Right ventricle myocardium inferior (tissue), 1 donor: ENCODE data around the gene HNRNPLL. TPM values are rescaled to one million over a fixed set of nuclear protein-coding genes. Genes with fewer than 3 reads are reported as not detected.

Source experiments
- ATAC-seq: fragments of 200-7000 bp; cut with Tn5 transposase; one replicate; pipeline ENCODE4 v1.9.1; 2020; ENCODE audit warnings: mild to moderate bottlenecking, moderate library complexity
- DNase-seq: peaks from one replicate; pipeline ENCODE4 v3.0.0; 2021; ENCODE audit errors: missing footprints
- intact Hi-C: fragments of 100-400 bp; cut with DNase I; formaldehyde crosslinking; loops from one replicate; pipeline ENCODE4 v1.11.0; 2022
- total RNA-seq: library from RNA; stranded (reverse); fragmentation: NEBNext Ultra II Directional; extraction: Animal tissue kit (Norgen Biotek cat#: 25700); gene quantifications from one replicate; pipeline ENCODE4 v1.2.1, GENCODE V29; 2021
- donor health status: DM: no; HTN: yes; CAD: no; lungs with severe emphysema.

HNRNPLL gene
- total RNA-seq, 1 donor from 2014 or later, result 22.5 TPM

DNA sequence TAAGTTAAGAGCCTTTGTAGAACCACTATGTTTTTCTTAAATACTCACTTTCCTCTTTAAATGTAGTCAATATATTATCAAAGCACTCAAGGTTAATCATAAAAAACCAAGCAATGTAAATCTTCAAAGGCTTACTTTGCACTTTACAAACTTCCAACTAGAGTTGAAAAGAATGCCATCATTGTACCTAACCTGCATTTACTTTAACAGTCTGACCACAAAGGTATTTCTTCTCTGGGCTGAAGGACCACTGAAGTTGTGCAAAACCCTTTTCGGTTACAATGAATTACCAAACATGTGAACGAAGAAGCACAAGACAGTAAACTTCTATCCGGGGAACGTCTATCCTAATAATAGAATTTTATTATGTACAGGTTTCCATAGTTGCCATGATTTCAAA is 3.0 kb downstream of the HNRNPLL start:
- intact Hi-C loops, result no loop called here
- DNase-seq (no peak), ATAC-seq (no peak)

DNA sequence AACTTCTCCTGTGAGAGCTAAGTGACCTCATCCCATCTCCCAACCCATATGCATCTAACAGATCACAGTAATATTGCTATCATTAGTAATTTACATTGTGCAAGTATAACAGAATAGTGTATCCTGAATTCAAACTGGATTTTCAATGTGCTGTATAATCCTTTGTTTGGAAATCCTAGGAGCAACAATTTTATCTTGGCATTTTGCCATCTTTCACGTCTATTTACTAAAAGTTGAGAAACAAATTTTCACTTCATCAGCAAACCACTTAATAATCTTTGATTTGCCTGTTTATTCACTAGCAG is 3.8 kb downstream of the HNRNPLL start:
- DNase-seq (no peak), ATAC-seq (no peak)
- intact Hi-C loops, result no loop called here

DNA sequence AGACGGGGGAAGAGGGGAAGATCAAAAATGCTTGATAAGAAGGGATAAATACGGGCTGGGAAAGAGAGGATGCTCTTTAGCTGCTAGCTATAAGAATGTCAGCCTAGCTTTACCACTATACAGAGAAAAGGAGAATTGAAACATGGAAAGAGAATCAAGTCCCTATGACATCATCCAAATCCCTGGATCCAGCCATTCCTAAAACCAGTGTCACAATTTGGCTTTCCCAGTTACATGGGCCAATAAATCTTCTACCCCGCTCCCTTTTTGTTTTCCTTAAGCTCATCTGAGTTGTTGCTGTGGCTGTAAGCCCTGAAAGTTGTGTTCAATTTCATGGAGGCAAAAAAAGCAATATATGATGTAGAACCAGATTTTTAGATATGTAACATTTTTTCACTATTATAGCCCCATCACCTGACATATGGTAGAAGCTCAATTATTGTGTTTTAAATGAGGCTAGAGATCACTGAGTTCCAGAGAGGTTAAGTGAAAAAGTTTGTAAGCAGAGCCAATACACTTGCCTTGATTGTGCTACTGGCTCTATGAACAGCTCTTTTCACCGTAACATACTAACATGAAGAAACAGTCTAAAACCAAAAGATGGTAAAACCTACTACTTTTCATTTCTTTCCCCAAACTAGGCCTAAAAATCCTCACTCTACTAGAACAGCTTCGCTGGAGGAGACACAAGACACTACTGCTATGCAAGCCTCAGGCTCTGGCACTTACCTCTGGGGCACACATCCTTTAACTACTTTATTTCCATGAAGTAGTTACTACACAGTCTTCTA is 4.3 kb downstream of the HNRNPLL start:
- ATAC-seq (no peak), DNase-seq (no peak)
- intact Hi-C loops, result no loop called here

DNA sequence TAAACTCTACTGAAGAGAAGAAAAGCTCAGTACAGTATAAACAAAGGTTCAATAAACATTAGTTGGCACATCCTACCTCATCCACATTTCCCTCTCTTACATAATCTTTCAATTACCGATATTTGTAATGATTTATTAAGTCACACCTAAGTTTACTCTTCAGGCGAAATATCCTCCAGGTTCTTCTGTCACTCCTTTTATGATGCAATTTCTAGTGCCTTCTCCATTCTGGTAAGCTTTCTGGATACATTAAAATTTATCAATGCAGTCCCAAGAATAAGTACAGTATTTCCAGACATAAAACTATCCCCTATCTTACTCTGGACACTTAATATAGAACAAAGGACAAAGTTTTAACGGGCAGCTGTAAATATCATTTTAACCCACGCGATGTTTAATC is 5.6 kb downstream of the HNRNPLL start:
- DNase-seq, result no peak
- no peak for ATAC-seq
- intact Hi-C loops, result no loop called here

DNA sequence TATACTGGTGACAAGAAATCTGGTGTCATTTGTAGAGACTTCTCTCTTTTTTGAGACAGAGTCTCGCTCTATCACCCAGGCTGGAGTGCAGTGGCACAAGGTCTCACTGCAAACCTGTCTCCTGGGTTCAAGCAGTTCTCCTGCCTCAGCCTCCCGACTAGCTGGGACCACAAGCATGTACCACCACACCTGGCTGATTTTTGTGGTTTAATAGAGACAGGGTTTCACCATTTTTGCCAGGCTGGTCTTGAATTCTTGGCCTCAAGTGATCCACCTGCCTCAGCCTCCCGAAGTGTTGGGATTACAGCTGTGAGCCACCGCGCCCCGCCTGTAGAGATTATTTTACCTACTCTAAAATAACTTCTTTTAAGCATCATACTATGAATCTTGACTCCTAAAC is 6.5 kb downstream of the HNRNPLL start:
- DNase-seq (no peak), ATAC-seq (no peak)

DNA sequence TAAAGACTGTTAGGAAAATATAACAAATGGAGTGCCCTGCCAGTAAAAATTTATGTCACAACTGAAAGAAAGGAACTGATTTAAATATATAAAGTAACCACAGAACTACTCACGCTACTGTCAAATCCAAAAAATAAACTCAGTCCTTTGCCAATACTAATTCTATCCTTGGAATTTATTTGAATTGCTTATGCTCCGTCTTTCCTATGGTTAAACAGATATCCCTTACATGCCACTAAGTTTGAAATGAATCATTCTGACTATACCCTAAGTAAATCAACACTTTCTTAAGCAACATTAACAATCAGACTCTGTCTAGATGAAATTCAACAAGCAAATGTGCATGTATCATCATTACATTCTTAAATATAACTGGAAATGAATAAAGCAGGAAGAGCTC is 9.8 kb downstream of the HNRNPLL start:
- ATAC-seq (no peak), DNase-seq (no peak)
- intact Hi-C loops, result no loop called here

More for the DNA sequence above, 6.5 kb downstream of the HNRNPLL start:
- intact Hi-C loops, result no loop called here

DNA sequence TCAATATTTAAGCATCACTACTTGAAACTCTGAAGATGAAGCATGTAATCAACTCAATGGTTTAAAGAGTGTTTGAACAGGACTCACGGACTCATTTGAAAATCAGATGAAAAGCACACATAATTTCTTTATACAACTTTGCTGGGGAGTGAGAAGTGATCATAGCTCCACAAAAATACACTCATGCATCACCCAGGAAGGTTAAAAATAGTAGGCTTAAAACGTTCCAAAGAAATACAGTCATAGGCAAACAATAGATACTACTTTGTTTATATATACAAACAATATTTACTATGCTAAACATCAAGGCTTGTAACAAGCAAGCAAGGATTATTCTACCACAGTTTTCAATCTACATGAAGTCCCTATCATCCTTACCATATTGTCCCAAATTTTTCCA is 11.6 kb downstream of the HNRNPLL start:
- intact Hi-C loops, result no loop called here
- peak; percentile 54 for ATAC-seq
- no peak for DNase-seq

DNA sequence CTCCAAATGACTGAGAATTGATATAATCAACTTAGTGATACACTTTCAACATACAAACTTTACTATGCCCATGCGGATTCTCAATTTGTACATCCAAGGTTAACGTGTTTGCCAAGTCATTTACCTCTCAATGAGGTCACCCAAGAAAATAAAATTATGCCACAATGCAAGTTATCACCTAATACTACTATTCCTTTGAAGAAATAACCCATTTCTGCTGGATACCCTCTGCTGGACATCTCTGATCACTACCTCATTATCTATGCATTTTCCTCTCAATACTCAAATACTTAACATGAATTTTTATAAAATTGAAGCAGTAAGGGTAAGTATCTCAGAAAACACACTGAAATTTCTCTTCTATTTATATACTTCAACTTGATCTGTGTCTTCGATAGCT is 12.7 kb downstream of the HNRNPLL start:
- intact Hi-C loops, result no loop called here
- ATAC-seq, result no peak

DNA sequence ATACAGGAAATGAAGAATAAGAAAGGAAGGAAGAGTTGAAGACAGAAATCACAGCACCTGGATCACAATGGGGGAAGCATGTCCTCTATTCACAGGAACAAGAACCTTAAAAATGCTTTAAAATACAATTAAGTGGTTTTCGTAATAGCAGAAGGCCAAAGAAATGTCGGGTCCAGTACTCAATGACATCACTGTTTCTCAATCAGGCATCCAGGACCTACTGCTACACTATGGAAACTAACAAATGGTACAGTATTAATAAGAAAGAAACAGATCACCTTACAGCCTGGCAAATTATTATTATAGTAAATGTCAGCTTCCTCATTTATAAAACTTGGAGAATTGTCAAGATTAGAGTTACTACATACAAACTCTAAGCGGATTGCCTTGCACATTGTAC is 15.8 kb downstream of the HNRNPLL start:
- ATAC-seq (no peak), DNase-seq (no peak)
- intact Hi-C loops, result no loop called here

More for the DNA sequence above, 12.7 kb downstream of the HNRNPLL start:
- DNase-seq, result no peak

DNA sequence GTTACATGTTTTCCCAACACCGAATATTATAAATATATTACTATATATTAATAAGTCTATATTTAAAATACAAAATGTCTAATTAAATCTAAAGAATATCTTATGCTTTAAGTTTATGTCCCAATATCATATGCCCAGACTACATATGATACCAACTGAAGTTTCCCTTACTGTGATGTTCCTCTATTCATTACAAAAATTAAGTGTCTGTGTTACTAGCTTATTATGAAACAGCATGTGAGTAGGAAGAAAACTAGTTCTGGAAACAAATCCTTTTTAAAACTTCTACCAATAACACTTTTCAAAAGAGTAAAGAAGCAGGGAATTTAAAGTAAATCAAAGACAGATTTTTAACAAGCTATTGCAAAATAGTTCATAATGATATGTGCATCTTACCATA is 17.8 kb downstream of the HNRNPLL start:
- intact Hi-C loops, result no loop called here

DNA sequence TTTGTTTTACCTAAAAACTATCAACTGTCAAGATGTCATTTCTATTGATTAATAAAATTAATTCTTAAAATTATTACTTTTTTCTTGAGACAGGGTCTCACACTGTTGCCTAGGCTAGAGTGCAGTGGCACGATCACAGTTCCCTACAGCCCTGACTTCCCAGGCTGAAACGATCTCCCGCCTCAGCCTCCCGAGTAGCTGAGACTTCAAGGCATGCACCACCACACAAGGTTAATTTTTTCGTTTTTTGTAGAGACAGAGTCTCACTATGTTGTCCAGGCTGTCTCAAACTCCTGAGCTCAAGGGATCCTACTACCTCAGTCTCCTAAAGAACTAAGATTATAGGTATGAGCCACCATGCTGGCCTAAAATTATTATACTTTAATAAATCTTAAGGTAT is 18.7 kb downstream of the HNRNPLL start:
- no peak for DNase-seq
- intact Hi-C loops, result no loop called here
- ATAC-seq, result no peak

More for the DNA sequence above, 17.8 kb downstream of the HNRNPLL start:
- ATAC-seq, result no peak
- no peak for DNase-seq

DNA sequence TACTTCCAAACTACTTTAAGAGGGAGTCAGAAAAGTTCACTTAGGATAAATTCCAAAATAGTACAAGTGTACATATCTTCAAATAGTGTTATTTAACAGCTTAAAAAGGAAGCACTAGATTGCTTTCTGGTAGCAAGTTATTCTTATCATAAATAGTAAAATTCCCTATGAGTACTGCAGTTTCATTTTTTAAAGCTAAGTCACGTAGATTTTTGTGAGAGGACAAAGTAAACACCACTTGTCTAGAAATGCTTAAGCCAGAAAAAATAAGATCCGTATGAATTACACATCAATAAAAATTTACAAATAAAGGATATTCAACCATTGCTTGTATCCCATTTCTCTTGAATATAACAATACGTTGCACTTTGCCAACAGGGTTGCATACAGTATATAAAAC is 19.2 kb downstream of the HNRNPLL start:
- no peak for DNase-seq
- ATAC-seq, result no peak
- intact Hi-C loops, result no loop called here

DNA sequence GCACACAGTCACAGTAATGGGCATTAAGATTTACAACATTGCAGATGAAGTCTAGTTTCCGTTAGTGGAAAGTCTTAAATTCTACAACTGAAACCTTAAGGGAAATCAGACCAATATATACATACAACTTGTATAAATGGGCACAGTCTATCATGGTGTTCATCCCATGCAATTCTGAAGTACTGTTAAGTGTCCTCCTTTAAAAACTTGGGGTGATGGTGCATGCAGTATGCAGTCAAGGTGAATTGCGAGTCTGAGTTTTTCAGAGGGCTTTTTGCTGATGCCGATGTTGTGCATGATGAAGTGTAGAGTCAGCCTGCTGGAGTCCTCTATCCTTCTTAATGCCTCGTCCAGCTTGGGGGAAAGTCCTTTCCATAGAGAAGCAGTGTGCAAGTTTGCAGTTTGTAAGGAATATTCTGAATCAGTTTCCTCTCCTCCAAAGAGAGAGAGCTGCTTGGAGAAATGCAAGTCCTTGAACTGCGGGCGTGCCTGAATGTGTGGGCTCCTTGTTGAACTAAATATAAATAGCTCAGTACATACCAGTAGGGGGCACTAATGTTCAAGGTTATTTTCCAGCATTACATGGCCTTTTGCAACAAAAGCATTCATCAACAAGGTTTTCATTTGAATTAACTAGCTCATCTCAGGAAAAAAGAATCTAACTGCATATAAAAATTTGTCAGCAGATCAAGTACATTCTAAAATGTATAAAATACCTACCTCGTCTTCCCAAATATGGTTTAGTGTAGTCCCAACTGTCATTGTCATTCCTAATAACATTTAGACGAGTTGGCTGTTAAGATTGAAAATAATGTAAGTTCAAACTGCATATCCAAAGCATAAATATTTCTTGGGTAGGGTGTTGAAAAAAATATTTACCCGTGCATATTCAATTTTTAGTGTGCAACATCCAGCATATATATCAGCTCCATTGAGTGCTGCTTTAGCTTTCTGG is 21.3 kb downstream of the HNRNPLL start:
- DNase-seq (peak; percentile 62), ATAC-seq (peak; percentile 72)
- intact Hi-C loops, result loop anchor here (2.0 kb wide), 1 partner anchor 143 kb away; no protein-coding TSS in a partner anchor

DNA sequence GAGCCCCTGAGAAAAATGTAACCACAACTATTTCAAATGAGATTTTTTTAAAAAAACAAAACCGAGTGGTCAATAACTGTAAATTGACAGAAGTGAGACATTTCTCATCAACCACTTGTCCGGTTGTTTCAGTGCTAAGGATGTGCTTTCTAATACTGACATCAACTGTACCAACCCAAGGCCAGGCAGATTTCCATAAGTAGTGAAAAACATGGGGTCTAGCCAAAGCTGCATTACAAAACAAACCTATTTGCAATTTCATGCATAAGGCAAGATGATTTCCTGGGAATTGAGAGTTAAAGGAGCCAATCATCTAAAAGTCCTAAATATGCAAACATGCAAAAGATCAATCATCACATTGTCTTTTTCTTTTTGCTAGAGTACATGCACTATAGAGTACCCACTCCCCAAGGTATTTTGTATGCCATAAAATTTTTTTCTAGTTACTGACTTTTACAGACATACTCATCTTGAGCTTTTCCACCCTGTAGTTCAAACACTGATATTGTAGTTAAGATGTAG is 22.6 kb downstream of the HNRNPLL start:
- no peak for DNase-seq
- intact Hi-C loops, result loop anchor here (2.0 kb wide), 1 partner anchor 145 kb away; no protein-coding TSS in a partner anchor
- no peak for ATAC-seq

DNA sequence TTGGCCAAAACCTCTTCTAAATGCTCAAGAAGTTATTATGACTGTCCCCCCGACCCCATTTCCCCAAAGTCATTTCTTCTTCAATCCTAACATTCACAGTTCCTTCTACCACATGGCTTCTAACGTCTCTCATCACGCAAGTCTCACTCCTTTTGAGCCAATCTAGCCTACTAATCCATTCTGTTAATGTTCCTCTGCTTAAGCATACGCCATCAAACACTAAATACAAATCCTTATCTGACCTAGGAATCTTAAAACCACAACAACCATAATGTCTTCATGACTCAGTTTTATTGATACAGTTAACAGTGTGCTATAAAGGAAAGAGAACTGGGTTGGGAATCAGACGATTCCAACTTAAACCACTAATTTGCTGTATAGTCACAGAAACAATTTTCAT is 23.9 kb downstream of the HNRNPLL start:
- no peak for DNase-seq
- intact Hi-C loops, result no loop called here
- no peak for ATAC-seq

DNA sequence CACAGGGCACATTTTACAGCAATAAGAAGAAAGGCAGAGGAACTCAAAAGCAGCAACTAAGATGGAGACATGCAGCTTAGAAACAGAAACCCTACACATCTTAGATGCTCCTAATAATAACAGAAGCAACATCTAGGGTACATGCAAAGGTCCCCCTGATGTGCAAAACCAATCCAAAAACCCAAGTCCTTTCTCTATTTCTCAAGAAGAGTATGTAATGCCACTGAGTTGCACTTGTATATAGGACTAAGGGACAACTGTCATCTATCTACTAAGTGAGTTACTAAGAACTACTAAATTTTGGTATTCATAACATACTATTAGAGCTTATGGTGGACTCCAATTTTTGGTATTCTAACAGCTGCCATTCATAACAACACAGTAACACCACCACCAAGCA is 28.4 kb downstream of the HNRNPLL start:
- intact Hi-C loops, result no loop called here
- DNase-seq, result no peak

DNA sequence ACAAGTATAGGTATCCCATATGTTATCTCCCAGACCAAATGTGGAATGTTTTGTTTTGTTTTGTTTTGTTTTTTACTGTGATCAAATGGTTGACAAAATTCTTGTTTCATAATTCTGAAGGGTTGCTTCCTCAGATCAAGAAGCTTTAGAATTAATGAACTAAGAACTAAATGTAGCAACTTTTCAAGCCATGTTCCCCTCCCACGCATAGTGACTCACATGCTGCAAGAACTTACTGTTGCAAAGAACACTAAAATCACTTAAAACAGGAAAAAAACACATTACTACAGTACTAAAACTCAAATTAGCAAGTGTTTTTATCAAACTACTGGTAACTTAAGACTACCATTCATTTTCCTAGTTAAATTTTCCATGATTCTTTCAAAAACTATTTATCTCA is 30.6 kb downstream of the HNRNPLL start:
- ATAC-seq, result no peak
- DNase-seq, result no peak
- intact Hi-C loops, result no loop called here

More for the DNA sequence above, 28.4 kb downstream of the HNRNPLL start:
- no peak for ATAC-seq

DNA sequence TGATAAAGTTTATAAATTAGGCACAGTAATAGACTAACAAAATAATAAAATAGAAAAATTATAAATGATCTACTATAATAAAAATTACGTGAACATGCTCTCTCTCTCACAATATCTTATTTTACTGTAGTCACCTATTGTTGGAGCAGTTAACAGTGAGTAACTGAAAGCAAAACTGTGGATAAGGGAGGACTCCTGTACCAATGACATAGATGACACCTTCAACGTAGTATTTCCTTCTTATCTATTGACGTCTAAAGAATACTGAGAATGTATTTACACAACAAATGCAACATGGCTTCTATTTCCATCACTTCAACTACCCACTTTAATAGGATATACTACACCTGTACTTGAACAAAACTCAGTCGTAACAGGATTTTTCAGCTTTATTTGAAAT is 31.5 kb downstream of the HNRNPLL start:
- ATAC-seq, result no peak
- intact Hi-C loops, result no loop called here
- DNase-seq, result no peak

DNA sequence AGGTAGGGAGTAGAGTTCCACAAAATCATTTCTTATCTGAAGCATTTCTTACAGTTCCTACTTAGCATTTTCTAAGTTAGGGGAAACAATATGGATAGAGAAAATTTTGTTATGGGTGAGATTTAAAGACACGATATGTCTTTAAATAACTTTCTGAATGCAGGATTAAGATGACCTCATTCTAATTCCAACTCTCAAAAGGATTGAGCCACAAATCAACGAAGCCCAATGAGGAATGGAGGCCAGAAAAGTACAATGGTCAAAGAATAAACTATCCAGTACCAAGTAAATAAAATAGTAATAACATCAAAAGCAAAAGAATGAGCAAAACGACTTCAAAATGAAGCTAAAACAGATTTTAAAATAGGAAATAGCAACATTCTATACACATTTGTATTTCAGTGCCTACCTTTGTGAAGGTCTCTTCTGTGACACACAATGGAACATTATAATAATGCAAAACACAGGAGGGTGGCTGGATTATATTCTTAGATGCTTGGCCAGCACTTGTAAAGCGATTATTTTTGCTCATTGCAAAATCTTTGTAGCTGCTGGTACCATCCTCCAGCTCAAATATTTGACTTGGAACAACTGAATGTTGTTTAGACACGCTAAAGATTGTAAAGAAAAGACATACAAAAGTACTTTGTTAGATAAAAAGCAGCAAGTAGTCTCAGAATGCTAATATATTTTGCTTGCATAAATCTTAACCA is 33.8 kb downstream of the HNRNPLL start:
- intact Hi-C loops, result no loop called here
- ATAC-seq (no peak), DNase-seq (no peak)
